A549 (cell line): Measurements from ENCODE around the gene MITF. TPM values are rescaled to one million over a fixed set of nuclear protein-coding genes. Genes with fewer than 3 reads are reported as not detected.
A peak's percentile ranks its signal among the peaks of the same experiment; 100 is the strongest.

ENCODE experiments used
- ATAC-seq, 2 experiments: fragments of 200-7000 bp in 1 of 2; fragments of >200 bp in 1 of 2; cut with Nextera tagmentation in 1 of 2; cut with Tn5 transposase in 1 of 2; 3 replicates each; pipeline versions ENCODE4 v1.8.0 to v1.9.1; 2018 to 2020; ENCODE audit warnings: mild to moderate bottlenecking in 1 of 2, moderate library complexity in 1 of 2
- CTCF ChIA-PET: fragments of 300-600 bp; sonication (Branson Sonifier 250); formaldehyde crosslinking; extraction: SDS; loops from one replicate; lab custom pipeline; 2021; ENCODE audit warnings: antibody characterized with exemption, inconsistent platforms; lab: Yijun Ruan, JAX
- POLR2A ChIA-PET: fragments of 350-600 bp; formaldehyde crosslinking; extraction: SDS; loops from one replicate; lab custom pipeline; 2021; ENCODE audit warnings: antibody characterized with exemption, inconsistent platforms; lab: Yijun Ruan, JAX
- DNase-seq, 2 experiments: peaks; one replicate each; pipeline versions ENCODE4 v3.0.0 to v3.0.0-alpha.2; 2011 to 2016; ENCODE audit warnings: low read depth in 1 of 2, low spot score in 1 of 2
- FAIRE-seq: peaks from 2 replicates; lab custom pipeline; 2011; peaks lifted over from hg19 to GRCh38; lab: Jason Lieb, UNC
- H3K27ac ChIP-seq, 2 experiments: fragments of >200 bp; sonication (Bioruptor Twin); formaldehyde crosslinking; 3 replicates each; pipeline ENCODE4 v1.5.1; 2016 to 2017
- H3K4me1 ChIP-seq: fragments of >200 bp; sonication (Bioruptor Twin); formaldehyde crosslinking; 3 replicates; pipeline ENCODE4 v1.6.1; 2016
- H3K4me2 ChIP-seq: fragments of >200 bp; sonication (Bioruptor Twin); formaldehyde crosslinking; 3 replicates; pipeline ENCODE4 v1.6.1; 2016
- H3K4me3 ChIP-seq: fragments of >200 bp; sonication (Bioruptor Twin); formaldehyde crosslinking; 3 replicates; pipeline ENCODE4 v1.5.1; 2016
- H3K9me3 ChIP-seq: fragments of >200 bp; sonication (Bioruptor Twin); formaldehyde crosslinking; 3 replicates; pipeline ENCODE4 v1.6.1; 2016
- ATOH8 ChIP-seq: fragments of 250-450 bp; sonication (Bioruptor Pico); IDR thresholded peaks from 2 replicates; pipeline ENCODE4 v1.5.0; 2020; ENCODE audit warnings: low read depth, mild to moderate bottlenecking, moderate library complexity
- CEBPB ChIP-seq, 2 experiments: fragments of >200 bp in 1 of 2; sonication (Bioruptor Twin) in 1 of 2; formaldehyde crosslinking in 1 of 2; IDR thresholded peaks; 2 replicates each; pipeline ENCODE4 v1.6.1; 2012 to 2016
- CHD2 ChIP-seq: fragments of 150-350 bp; IDR thresholded peaks from 2 replicates; pipeline ENCODE4 v1.6.1; 2014; ENCODE audit warnings: low read length; ENCODE audit not compliant: partially characterized antibody
- CHD4 ChIP-seq: fragments of 200-600 bp; sonication (generic); IDR thresholded peaks from 2 replicates; pipeline ENCODE4 v1.6.1; 2016; ENCODE audit warnings: antibody characterized with exemption, mild to moderate bottlenecking, borderline replicate concordance
- FOSL2 ChIP-seq, 2 experiments: fragments of 450-650 bp in 1 of 2; fragments of >200 bp in 1 of 2; sonication (Bioruptor Twin) in 1 of 2; formaldehyde crosslinking; IDR thresholded peaks; 2 replicates each; pipeline versions ENCODE4 v1.5.0 to v1.6.1; 2016 to 2020; ENCODE audit warnings: mild to moderate bottlenecking in 1 of 2, moderate library complexity in 1 of 2
- HES2 ChIP-seq: fragments of >200 bp; sonication (Bioruptor Twin); formaldehyde crosslinking; IDR thresholded peaks from 2 replicates; pipeline ENCODE4 v1.6.1; 2016
- JUN ChIP-seq, 2 experiments: fragments of >200 bp; sonication (Bioruptor Twin); formaldehyde crosslinking; IDR thresholded peaks; 2 replicates in 1 of 2; 3 replicates in 1 of 2; pipeline ENCODE4 v1.6.1; 2016 to 2017
- MAFK ChIP-seq: fragments of 450-650 bp; IDR thresholded peaks from 2 replicates; pipeline ENCODE4 v1.6.1; 2014; ENCODE audit not compliant: partially characterized antibody
- MAX ChIP-seq: IDR thresholded peaks from 2 replicates; pipeline ENCODE4 v1.6.1; 2012
- NR3C1 ChIP-seq: fragments of >200 bp; sonication (Bioruptor Twin); formaldehyde crosslinking; IDR thresholded peaks from 3 replicates; pipeline ENCODE4 v1.6.1; 2017
- PHF8 ChIP-seq: fragments of 200-600 bp; sonication (generic); IDR thresholded peaks from 2 replicates; pipeline ENCODE4 v1.6.1; 2016; ENCODE audit warnings: low read depth, mild to moderate bottlenecking, antibody characterized with exemption, moderate library complexity, borderline replicate concordance
- POLR2A ChIP-seq: IDR thresholded peaks from 2 replicates; pipeline ENCODE4 v1.6.1; 2012; ENCODE audit warnings: mild to moderate bottlenecking, low read length
- RCOR1 ChIP-seq: fragments of 150-350 bp; IDR thresholded peaks from 2 replicates; pipeline ENCODE4 v1.6.1; 2014; ENCODE audit warnings: antibody characterized with exemption, low read length, low read depth
- SMC3 ChIP-seq: fragments of >200 bp; sonication (Bioruptor Twin); formaldehyde crosslinking; IDR thresholded peaks from 3 replicates; pipeline ENCODE4 v1.6.1; 2018; ENCODE audit warnings: inconsistent platforms
- SREBF2 ChIP-seq: fragments of 450-650 bp; IDR thresholded peaks from 2 replicates; pipeline ENCODE4 v1.6.1; 2014; ENCODE audit warnings: mild to moderate bottlenecking, moderate library complexity
- ZNF302 ChIP-seq: fragments of 250-450 bp; sonication (Bioruptor Pico); IDR thresholded peaks from 2 replicates; pipeline ENCODE4 v1.9.0; 2021; ENCODE audit warnings: inconsistent platforms, mild to moderate bottlenecking, moderate library complexity
- WGBS: methylation state at CpG from one replicate; pipeline ENCODE4 v1.1.6; 2017; ENCODE audit errors: missing lambda C conversion rate; 5-methylcytosine and 5-hydroxymethylcytosine counted together
- polyA plus RNA-seq, 4 experiments: library from polyadenylated mRNA; depleted of rRNA in 3 of 4; stranded (reverse); fragments of >200 nt; fragmentation: RNase III in 1 of 4; extraction: RNeasy Plus Mini Kit Qiagen cat#74134 plus additional on column Dnase treatment in 1 of 4; gene quantifications; 2 replicates in 3 of 4; 3 replicates in 1 of 4; pipeline ENCODE4 v1.2.3, GENCODE V29; 2011 to 2017
- TF ChIP-seq, protein P1 (sequence below): fragments of 200-600 bp; sonication (generic); IDR thresholded peaks from 2 replicates; pipeline ENCODE4 v1.6.1; 2016; ENCODE audit warnings: antibody characterized with exemption, mild to moderate bottlenecking, moderate library complexity
- TF ChIP-seq, protein P2 (sequence below): IDR thresholded peaks from 2 replicates; pipeline ENCODE4 v1.6.1; 2012; ENCODE audit warnings: low read depth, borderline replicate concordance
- TF ChIP-seq, protein P3 (sequence below): fragments of >200 bp; sonication (Bioruptor Twin); formaldehyde crosslinking; IDR thresholded peaks from 3 replicates; pipeline ENCODE4 v1.6.1; 2016

Gene MITF
- polyA plus RNA-seq, 2 of the 4 experiments (the other 2 are of a cell fraction), result 14.3 to 15.9 TPM

DNA sequence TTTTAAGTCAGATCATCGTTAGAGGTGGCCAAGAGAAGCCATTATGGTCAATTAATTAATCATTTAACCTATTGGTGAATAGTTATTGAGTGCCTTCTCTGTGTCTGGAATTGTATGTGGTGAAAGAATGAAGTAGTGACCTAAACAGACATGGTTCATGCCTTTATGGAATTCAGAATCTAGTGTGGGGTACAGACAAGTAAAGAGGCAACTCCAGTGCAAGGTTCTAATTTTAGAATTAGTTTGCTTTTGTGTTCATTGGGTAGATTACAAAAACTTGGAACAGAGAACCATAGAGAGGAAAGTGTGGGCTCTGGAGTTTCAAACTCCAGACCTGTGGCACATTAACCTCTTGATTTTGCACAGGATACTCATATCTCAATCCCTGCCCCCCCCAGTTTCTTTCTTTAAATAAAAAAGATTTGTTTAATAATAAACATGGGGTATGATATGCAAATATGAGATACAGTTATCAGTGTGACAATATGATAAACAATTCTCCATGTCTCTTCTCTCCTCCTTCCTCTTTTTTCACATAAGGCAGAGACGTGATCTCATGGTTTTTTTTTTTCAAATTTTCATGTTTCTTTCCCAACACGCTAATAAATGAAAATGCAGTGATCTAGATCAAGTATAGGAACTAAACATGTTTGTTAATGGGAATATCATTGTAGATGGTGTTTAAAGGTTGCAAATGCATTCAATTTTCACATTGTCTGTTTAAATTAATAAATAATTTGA, 117.9 kb downstream of the MITF start:
- no peaks in the 10 kb centered on the region for H3K9me3 ChIP-seq
- TF ChIP-seq, protein P1, sequence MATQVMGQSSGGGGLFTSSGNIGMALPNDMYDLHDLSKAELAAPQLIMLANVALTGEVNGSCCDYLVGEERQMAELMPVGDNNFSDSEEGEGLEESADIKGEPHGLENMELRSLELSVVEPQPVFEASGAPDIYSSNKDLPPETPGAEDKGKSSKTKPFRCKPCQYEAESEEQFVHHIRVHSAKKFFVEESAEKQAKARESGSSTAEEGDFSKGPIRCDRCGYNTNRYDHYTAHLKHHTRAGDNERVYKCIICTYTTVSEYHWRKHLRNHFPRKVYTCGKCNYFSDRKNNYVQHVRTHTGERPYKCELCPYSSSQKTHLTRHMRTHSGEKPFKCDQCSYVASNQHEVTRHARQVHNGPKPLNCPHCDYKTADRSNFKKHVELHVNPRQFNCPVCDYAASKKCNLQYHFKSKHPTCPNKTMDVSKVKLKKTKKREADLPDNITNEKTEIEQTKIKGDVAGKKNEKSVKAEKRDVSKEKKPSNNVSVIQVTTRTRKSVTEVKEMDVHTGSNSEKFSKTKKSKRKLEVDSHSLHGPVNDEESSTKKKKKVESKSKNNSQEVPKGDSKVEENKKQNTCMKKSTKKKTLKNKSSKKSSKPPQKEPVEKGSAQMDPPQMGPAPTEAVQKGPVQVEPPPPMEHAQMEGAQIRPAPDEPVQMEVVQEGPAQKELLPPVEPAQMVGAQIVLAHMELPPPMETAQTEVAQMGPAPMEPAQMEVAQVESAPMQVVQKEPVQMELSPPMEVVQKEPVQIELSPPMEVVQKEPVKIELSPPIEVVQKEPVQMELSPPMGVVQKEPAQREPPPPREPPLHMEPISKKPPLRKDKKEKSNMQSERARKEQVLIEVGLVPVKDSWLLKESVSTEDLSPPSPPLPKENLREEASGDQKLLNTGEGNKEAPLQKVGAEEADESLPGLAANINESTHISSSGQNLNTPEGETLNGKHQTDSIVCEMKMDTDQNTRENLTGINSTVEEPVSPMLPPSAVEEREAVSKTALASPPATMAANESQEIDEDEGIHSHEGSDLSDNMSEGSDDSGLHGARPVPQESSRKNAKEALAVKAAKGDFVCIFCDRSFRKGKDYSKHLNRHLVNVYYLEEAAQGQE, result no peak
- TF ChIP-seq FOSL2 (IDR thresholded peaks at IDR 0.05), result no peak
- no peak for TF ChIP-seq FOSL2 (CRISPR knock-in tag; IDR thresholded peaks at IDR 0.05)
- no peak for TF ChIP-seq RCOR1
- TF ChIP-seq SMC3, result no peak
- no peak for TF ChIP-seq ATOH8 (CRISPR knock-in tag)
- no peak for TF ChIP-seq NR3C1
- FAIRE-seq, result no peak
- DNase-seq, result no peak
- WGBS, result 84% methylated on average over 3 of the region's 3 CpGs
- H3K4me2 ChIP-seq, result peak overlapping the region; percentile 5; the same call in 1 of the 3 replicates
- H3K27ac ChIP-seq, result no peak overlapping the region
- no peak for ATAC-seq
- H3K4me1 ChIP-seq, result peaks cover 43% of the 10 kb centered on the region
- ChIA-PET POLR2A (no interaction called here), CTCF (interaction anchor here (1.2 to 2.1 kb wide), 2 partner anchors 161 to 166 kb away, joined by 4 to 15 read pairs; no protein-coding TSS in a partner anchor)
- no peak overlapping the region for H3K4me3 ChIP-seq

DNA sequence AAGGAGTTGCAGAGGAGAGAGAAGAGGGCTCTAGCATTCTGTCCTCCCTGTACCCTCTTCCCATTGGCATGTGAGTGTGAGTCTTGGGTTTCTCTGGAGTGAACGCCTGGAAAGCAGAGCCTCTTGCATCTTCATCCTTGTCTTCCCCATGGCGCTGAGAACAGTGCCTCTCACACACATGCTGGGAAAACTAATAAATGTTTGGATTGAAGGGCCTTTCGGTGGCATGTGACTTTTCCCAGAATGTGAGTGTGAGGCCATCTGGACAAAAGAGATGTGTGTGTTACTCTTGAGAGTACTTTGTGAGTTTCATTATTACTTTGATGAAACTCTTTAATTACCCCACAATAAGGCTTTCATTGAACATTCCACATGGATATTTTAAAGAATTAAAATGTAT, 122.3 kb downstream of the MITF start:
- CTCF ChIA-PET, result no interaction called here
- Histone ChIP-seq H3K4me3 (no peak overlapping the region), H3K27ac (no peak overlapping the region), H3K4me1 (peaks cover 46% of the 10 kb centered on the region), H3K4me2 (no peak overlapping the region), H3K9me3 (no peaks in the 10 kb centered on the region)
- no peak for DNase-seq
- 90% methylated on average over 3 of the region's 3 CpGs for WGBS
- no peak for TF ChIP-seq ATOH8 (CRISPR knock-in tag)
- no peak for TF ChIP-seq HES2
- no peak for TF ChIP-seq ZNF302 (CRISPR knock-in tag)
- TF ChIP-seq CHD4, result no peak
- TF ChIP-seq CEBPB (IDR thresholded peaks at IDR 0.05), result no peak
- TF ChIP-seq, protein P2, sequence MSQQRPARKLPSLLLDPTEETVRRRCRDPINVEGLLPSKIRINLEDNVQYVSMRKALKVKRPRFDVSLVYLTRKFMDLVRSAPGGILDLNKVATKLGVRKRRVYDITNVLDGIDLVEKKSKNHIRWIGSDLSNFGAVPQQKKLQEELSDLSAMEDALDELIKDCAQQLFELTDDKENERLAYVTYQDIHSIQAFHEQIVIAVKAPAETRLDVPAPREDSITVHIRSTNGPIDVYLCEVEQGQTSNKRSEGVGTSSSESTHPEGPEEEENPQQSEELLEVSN, result no peak
- no peak for TF ChIP-seq SREBF2
- TF ChIP-seq MAX, result no peak
- no peak for TF ChIP-seq POLR2A
- no peak for FAIRE-seq
- ATAC-seq, result no peak
- POLR2A ChIA-PET, result no interaction called here

DNA sequence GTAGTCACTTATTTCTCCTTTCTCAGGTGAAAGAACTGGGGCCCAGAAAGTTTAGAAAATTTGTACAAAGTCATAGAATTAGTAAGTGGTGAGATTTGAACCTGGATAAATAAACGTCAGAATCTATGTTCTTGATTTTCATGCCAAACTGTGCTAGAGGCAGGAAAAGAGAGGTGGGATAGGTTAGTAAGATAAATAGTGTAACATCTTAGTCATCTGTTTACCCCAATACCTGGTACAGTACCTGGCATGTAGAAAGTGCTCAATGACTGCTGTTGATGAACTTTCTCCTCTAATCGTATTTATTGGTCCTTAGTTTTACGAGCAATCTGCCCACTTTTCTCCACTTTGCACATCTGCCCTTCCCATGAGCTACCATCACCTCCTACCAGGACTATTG, 124.9 kb downstream of the MITF start:
- TF ChIP-seq PHF8, result no peak
- no peak for TF ChIP-seq SREBF2
- no peak for TF ChIP-seq MAFK
- no peak for TF ChIP-seq JUN (IDR thresholded peaks at IDR 0.05)
- TF ChIP-seq CHD2, result no peak
- TF ChIP-seq, protein P3, sequence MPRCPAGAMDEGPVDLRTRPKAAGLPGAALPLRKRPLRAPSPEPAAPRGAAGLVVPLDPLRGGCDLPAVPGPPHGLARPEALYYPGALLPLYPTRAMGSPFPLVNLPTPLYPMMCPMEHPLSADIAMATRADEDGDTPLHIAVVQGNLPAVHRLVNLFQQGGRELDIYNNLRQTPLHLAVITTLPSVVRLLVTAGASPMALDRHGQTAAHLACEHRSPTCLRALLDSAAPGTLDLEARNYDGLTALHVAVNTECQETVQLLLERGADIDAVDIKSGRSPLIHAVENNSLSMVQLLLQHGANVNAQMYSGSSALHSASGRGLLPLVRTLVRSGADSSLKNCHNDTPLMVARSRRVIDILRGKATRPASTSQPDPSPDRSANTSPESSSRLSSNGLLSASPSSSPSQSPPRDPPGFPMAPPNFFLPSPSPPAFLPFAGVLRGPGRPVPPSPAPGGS, result no peak
- H3K4me1 ChIP-seq, result peaks cover 37% of the 10 kb centered on the region
- CTCF ChIA-PET, result interaction anchor here (1.1 kb wide), 1 partner anchor 22 kb away, joined by 3 read pairs; no protein-coding TSS in a partner anchor
- no peak overlapping the region for H3K4me3 ChIP-seq
- 67% methylated on average over 3 of the region's 3 CpGs for WGBS
- POLR2A ChIA-PET, result no interaction called here
- no peak for ATAC-seq
- no peak for FAIRE-seq
- peak overlapping the region; percentile 80 to 85; a peak in 3 of 6 replicates for H3K27ac ChIP-seq
- no peak overlapping the region; the same call in 2 of the 3 replicates for H3K4me2 ChIP-seq
- DNase-seq, result no peak
- no peaks in the 10 kb centered on the region for H3K9me3 ChIP-seq
